HepG2 (cell line): Measurements from ENCODE around the gene SYT9. TPM values are rescaled to one million over a fixed set of nuclear protein-coding genes. Genes with fewer than 3 reads are reported as not detected.

Experiments
- ATAC-seq: fragments of 200-7000 bp; cut with Tn5 transposase; 3 replicates; pipeline ENCODE4 v1.9.1; 2020; ENCODE audit warnings: mild to moderate bottlenecking, moderate library complexity
- BruUV-seq: library from RNA; stranded (reverse); fragments of 400-500 nt; replicated peaks from 2 replicates; lab custom pipeline; 2021; lab: Mats Ljungman, UMichigan
- CTCF ChIA-PET: fragments of 300-600 bp; formaldehyde crosslinking; extraction: SDS; loops from one replicate; lab custom pipeline; 2021; ENCODE audit warnings: low total read pairs, inconsistent platforms, low intra/inter-chr PET ratio; lab: Yijun Ruan, JAX
- POLR2A ChIA-PET: fragments of 350-600 bp; sonication (Branson Sonifier 250); formaldehyde crosslinking; loops from one replicate; lab custom pipeline; 2020; ENCODE audit warnings: antibody characterized with exemption, inconsistent platforms; lab: Yijun Ruan, JAX
- DNase-seq: peaks from one replicate; pipeline ENCODE4 v3.0.0-alpha.2; 2015; ENCODE audit warnings: low spot score
- FAIRE-seq: peaks from 3 replicates; lab custom pipeline; 2011; peaks lifted over from hg19 to GRCh38; lab: Jason Lieb, UNC
- H2AFZ ChIP-seq: one replicate; pipeline ENCODE4 v1.6.1; 2011; ENCODE audit warnings: low read length, inconsistent platforms
- H3K27ac ChIP-seq: fragments of 300-600 bp; 3 replicates; pipeline ENCODE4 v1.8.0; 2011; ENCODE audit warnings: mixed run types, mild to moderate bottlenecking, mixed read lengths, low read length, inconsistent platforms; ENCODE audit not compliant: insufficient read depth; ENCODE audit errors: extremely low read length
- H3K27me3 ChIP-seq, 2 experiments: fragments of 200-600 bp in 1 of 2; 2 replicates in 1 of 2; 3 replicates in 1 of 2; pipeline versions ENCODE4 v1.6.0 to v1.8.0; 2011; ENCODE audit warnings: low read length in 2 of 2, mild to moderate bottlenecking in 2 of 2, moderate library complexity in 2 of 2, inconsistent platforms in 1 of 2; ENCODE audit not compliant: insufficient read depth in 2 of 2, control insufficient read depth in 1 of 2
- H3K36me3 ChIP-seq, 2 experiments: fragments of 200-600 bp in 1 of 2; replicated peaks in 1 of 2; 2 replicates in 1 of 2; 3 replicates in 1 of 2; pipeline versions ENCODE4 v1.5.1 to v1.8.0; 2011; ENCODE audit warnings: low read length in 2 of 2, inconsistent platforms in 1 of 2; ENCODE audit not compliant: insufficient read depth in 2 of 2, control insufficient read depth in 1 of 2
- H3K4me1 ChIP-seq: 2 replicates; pipeline ENCODE4 v1.5.1; 2012; ENCODE audit warnings: low read length, inconsistent platforms; ENCODE audit not compliant: insufficient read depth
- H3K4me2 ChIP-seq: 2 replicates; pipeline ENCODE4 v1.6.0; 2011; ENCODE audit warnings: low read depth, low read length, inconsistent platforms
- H3K4me3 ChIP-seq, 3 experiments: fragments of 200-600 bp in 1 of 3; sonication (generic), shearing (Covaris generic) in 1 of 3; replicated peaks in 1 of 3; 2 replicates each; pipeline ENCODE4 v1.5.1; 2011 to 2016; ENCODE audit warnings: low read length in 3 of 3, inconsistent platforms in 2 of 3, low read depth in 2 of 3, mild to moderate bottlenecking in 2 of 3, control low read depth in 1 of 3, mixed read lengths in 1 of 3; ENCODE audit not compliant: insufficient read depth in 1 of 3
- H3K79me2 ChIP-seq: one replicate; pipeline ENCODE4 v1.6.1; 2011; ENCODE audit warnings: low read length, inconsistent platforms; ENCODE audit not compliant: insufficient read depth
- H3K9ac ChIP-seq: 2 replicates; pipeline ENCODE4 v1.6.0; 2011; ENCODE audit warnings: mild to moderate bottlenecking, low read depth, low read length, inconsistent platforms; ENCODE audit not compliant: insufficient read depth
- H3K9me3 ChIP-seq: 2 replicates; pipeline ENCODE4 v1.5.1; 2012; ENCODE audit warnings: mild to moderate bottlenecking, low read length
- H4K20me1 ChIP-seq: 2 replicates; pipeline ENCODE4 v1.6.0; 2011; ENCODE audit warnings: inconsistent platforms, mild to moderate bottlenecking, low read length, moderate library complexity; ENCODE audit not compliant: insufficient read depth
- ESRRA ChIP-seq: sonication (generic); formaldehyde crosslinking; IDR thresholded peaks from 2 replicates; pipeline ENCODE4 v1.5.1; 2020; ENCODE audit warnings: mild to moderate bottlenecking, low read depth, missing genetic modification reagents
- GRHL1 ChIP-seq: sonication (generic); formaldehyde crosslinking; conservative IDR thresholded peaks from 2 replicates; pipeline ENCODE4 v1.8.0; 2022; ENCODE audit warnings: missing genetic modification reagents
- MBNL3 ChIP-seq: fragments of 250-450 bp; sonication (Bioruptor Pico); conservative IDR thresholded peaks from 2 replicates; pipeline ENCODE4 v1.8.0; 2022; ENCODE audit warnings: mild to moderate bottlenecking, inconsistent platforms
- POGZ ChIP-seq: sonication (generic); formaldehyde crosslinking; IDR thresholded peaks from 2 replicates; pipeline ENCODE4 v1.4.0; 2020; ENCODE audit warnings: mild to moderate bottlenecking, missing genetic modification reagents
- RXRA ChIP-seq: sonication (generic); formaldehyde crosslinking; IDR thresholded peaks from 2 replicates; pipeline ENCODE4 v1.5.1; 2020; ENCODE audit warnings: missing genetic modification reagents
- SAFB2 ChIP-seq: sonication (generic); formaldehyde crosslinking; IDR thresholded peaks from 2 replicates; pipeline ENCODE4 v1.5.1; 2020; ENCODE audit warnings: missing genetic modification reagents, low read depth, mild to moderate bottlenecking, borderline replicate concordance
- ZNF616 ChIP-seq: sonication (generic); formaldehyde crosslinking; IDR thresholded peaks from 2 replicates; pipeline ENCODE4 v1.5.0; 2020; ENCODE audit warnings: low read depth, mild to moderate bottlenecking, missing genetic modification reagents
- ZNF746 ChIP-seq: sonication (generic); formaldehyde crosslinking; IDR thresholded peaks from 2 replicates; pipeline ENCODE4 v1.8.0; 2022; ENCODE audit warnings: mild to moderate bottlenecking, missing genetic modification reagents
- ZNF841 ChIP-seq: sonication (generic); formaldehyde crosslinking; IDR thresholded peaks from 2 replicates; pipeline ENCODE4 v1.8.1; 2023; ENCODE audit warnings: missing genetic modification reagents, borderline replicate concordance
- WGBS: methylation state at CpG from one replicate; pipeline ENCODE4 v1.1.6; 2017; ENCODE audit warnings: low lambda C conversion rate; 5-methylcytosine and 5-hydroxymethylcytosine counted together
- in situ Hi-C: cut with HindIII; loops from 2 replicates; pipeline ENCODE4 v1.10.0; 2017; ENCODE audit warnings: low pct_unique_long_range_greater_than_20kb; ENCODE audit not compliant: extremely low pct_ligation_motif_present
- intact Hi-C: fragments of 100-400 bp; cut with micrococcal nuclease; formaldehyde crosslinking; loops from one replicate; pipeline ENCODE4 v1.10.0; 2022; ENCODE audit not compliant: unreplicated experiment
- polyA plus RNA-seq, 8 experiments: library from polyadenylated mRNA; depleted of rRNA in 3 of 8; stranded (reverse) in 7 of 8; unstranded in 1 of 8; fragments of >200 nt; fragmentation: Illumina TruSeq in 4 of 8; extraction: Trizol in 4 of 8; gene quantifications; 2 replicates each; pipeline versions ENCODE4 v1.2.1 to v1.2.3, GENCODE V29; 2011 to 2016; ENCODE audit warnings: low read depth in 4 of 8, missing spikeins in 1 of 8, mixed read lengths in 1 of 8; ENCODE audit not compliant: insufficient read depth in 1 of 8
- total RNA-seq, 5 experiments: library from RNA; depleted of rRNA; stranded (reverse); fragments of >200 nt; fragmentation: Illumina TruSeq; extraction: Trizol; gene quantifications; 2 replicates each; pipeline ENCODE4 v1.2.3, GENCODE V29; 2016; ENCODE audit warnings: low read depth in 1 of 5
- TF ChIP-seq, protein P1 (sequence below): sonication (generic); formaldehyde crosslinking; IDR thresholded peaks from 2 replicates; pipeline ENCODE4 v1.4.0; 2020; ENCODE audit warnings: mild to moderate bottlenecking, missing genetic modification reagents
- TF ChIP-seq, protein P2 (sequence below): IDR thresholded peaks from 2 replicates; pipeline ENCODE4 v1.6.1; 2016
- TF ChIP-seq, protein P3 (sequence below): sonication (generic); formaldehyde crosslinking; IDR thresholded peaks from 2 replicates; pipeline ENCODE4 v1.8.0; 2023; ENCODE audit warnings: mild to moderate bottlenecking, missing genetic modification reagents

SYT9 gene
- total and polyA plus RNA-seq, 2 of the 13 experiments (the other 11 are each of a cell fraction or from before 2014, with no cell fraction given): not detected

DNA sequence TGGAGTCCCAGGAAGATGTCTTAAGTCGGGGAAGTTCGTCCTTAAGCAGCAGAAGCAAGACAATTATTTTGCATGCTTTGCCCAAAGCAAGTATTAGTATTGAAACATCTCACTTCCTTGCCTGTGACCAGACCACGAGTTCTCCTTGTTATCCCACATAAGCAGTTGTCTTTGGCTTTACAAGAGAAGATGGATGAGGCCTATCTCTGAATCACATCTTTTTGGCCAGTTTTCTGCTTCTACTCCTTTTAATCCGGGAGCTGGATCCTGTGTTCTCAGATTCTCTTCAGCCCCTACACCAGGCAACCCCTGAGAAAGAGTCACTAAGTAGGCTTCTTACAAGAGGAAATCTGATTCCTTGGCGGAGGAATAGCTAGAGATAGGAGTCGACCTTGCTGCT is 2.1 kb downstream of the SYT9 start (continued):
- TF ChIP-seq, protein P1, sequence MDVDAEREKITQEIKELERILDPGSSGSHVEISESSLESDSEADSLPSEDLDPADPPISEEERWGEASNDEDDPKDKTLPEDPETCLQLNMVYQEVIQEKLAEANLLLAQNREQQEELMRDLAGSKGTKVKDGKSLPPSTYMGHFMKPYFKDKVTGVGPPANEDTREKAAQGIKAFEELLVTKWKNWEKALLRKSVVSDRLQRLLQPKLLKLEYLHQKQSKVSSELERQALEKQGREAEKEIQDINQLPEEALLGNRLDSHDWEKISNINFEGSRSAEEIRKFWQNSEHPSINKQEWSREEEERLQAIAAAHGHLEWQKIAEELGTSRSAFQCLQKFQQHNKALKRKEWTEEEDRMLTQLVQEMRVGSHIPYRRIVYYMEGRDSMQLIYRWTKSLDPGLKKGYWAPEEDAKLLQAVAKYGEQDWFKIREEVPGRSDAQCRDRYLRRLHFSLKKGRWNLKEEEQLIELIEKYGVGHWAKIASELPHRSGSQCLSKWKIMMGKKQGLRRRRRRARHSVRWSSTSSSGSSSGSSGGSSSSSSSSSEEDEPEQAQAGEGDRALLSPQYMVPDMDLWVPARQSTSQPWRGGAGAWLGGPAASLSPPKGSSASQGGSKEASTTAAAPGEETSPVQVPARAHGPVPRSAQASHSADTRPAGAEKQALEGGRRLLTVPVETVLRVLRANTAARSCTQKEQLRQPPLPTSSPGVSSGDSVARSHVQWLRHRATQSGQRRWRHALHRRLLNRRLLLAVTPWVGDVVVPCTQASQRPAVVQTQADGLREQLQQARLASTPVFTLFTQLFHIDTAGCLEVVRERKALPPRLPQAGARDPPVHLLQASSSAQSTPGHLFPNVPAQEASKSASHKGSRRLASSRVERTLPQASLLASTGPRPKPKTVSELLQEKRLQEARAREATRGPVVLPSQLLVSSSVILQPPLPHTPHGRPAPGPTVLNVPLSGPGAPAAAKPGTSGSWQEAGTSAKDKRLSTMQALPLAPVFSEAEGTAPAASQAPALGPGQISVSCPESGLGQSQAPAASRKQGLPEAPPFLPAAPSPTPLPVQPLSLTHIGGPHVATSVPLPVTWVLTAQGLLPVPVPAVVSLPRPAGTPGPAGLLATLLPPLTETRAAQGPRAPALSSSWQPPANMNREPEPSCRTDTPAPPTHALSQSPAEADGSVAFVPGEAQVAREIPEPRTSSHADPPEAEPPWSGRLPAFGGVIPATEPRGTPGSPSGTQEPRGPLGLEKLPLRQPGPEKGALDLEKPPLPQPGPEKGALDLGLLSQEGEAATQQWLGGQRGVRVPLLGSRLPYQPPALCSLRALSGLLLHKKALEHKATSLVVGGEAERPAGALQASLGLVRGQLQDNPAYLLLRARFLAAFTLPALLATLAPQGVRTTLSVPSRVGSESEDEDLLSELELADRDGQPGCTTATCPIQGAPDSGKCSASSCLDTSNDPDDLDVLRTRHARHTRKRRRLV: no peak

DNA sequence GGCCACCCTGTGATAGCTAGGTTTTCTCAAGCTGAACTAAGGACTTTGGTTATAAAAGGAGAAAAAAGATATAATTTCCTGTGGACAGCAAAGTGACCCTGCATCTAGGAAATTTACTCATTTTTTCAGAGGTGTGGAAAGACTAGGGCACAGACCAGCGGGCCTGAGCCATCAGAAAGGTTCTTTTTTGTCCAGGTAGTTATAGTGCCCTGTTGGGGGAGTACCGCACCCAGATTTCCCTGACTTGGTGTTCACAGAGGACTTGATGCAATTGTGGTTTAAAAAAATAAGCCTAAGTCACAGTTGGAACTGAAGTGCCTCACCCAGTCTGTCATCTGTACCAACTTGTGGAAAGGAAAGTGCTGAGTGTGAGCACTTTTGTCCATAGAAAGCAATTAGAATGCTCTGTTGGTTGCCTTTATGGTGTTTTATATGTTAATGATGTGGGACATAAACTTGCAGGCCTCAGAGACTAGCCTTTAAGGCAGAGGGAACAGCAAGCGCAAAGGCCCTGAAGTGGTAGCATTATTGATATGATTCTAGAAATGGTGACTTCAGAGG is 3.1 kb downstream of the SYT9 start:
- Histone ChIP-seq H2AFZ (no peak overlapping the region), H3K4me2 (no peak overlapping the region), H3K4me3 (no peak overlapping the region), H3K27me3 (peaks cover 7 to 48% of the 10 kb centered on the region in 2 experiments), H3K79me2 (no peaks in the 10 kb centered on the region), H3K4me1 (no peaks in the 10 kb centered on the region), H3K36me3 (no peaks in the 10 kb centered on the region), H3K9ac (no peak overlapping the region), H3K9me3 (no peaks in the 10 kb centered on the region), H4K20me1 (no peaks in the 10 kb centered on the region), H3K27ac (no peak overlapping the region)
- BruUV-seq: no TSS peak
- in situ Hi-C loops (no loop called here), intact Hi-C loops (no loop called here)
- ChIA-PET POLR2A (no interaction called here), CTCF (no interaction called here)
- DNase-seq: no peak
- FAIRE-seq: no peak
- 13% methylated on average over 3 of the region's 3 CpGs for WGBS
- no peak for ATAC-seq
- TF ChIP-seq ESRRA (CRISPR knock-in tag): no peak
- TF ChIP-seq GRHL1: no peak
- no peak for TF ChIP-seq ZNF616 (CRISPR knock-in tag)
- no peak for TF ChIP-seq ZNF841 (CRISPR knock-in tag)
- TF ChIP-seq SAFB2 (CRISPR knock-in tag): no peak
- no peak for TF ChIP-seq RXRA
- TF ChIP-seq, protein P2, sequence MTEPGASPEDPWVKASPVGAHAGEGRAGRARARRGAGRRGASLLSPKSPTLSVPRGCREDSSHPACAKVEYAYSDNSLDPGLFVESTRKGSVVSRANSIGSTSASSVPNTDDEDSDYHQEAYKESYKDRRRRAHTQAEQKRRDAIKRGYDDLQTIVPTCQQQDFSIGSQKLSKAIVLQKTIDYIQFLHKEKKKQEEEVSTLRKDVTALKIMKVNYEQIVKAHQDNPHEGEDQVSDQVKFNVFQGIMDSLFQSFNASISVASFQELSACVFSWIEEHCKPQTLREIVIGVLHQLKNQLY (CRISPR knock-in tag): no peak
- TF ChIP-seq, protein P3, sequence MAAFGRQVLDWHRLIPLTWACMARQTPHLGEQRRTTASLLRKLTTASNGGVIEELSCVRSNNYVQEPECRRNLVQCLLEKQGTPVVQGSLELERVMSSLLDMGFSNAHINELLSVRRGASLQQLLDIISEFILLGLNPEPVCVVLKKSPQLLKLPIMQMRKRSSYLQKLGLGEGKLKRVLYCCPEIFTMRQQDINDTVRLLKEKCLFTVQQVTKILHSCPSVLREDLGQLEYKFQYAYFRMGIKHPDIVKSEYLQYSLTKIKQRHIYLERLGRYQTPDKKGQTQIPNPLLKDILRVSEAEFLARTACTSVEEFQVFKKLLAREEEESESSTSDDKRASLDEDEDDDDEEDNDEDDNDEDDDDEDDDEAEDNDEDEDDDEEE: no peak
- TF ChIP-seq POGZ (CRISPR knock-in tag): no peak
- no peak for TF ChIP-seq MBNL3 (CRISPR knock-in tag)
- no peak for TF ChIP-seq ZNF746 (CRISPR knock-in tag)
